WTC11 (cell line): Measurements from ENCODE around the gene TMEM225. TPM values are rescaled to one million over a fixed set of nuclear protein-coding genes. Genes with fewer than 3 reads are reported as not detected.

Source experiments
- ATAC-seq: fragments of 200-7000 bp; cut with Tn5 transposase; 2 replicates; pipeline ENCODE4 v1.10.0; 2021; ENCODE audit warnings: mild to moderate bottlenecking, moderate library complexity
- CTCF ChIA-PET: fragments of 300-600 bp; sonication (Branson Sonifier 250); formaldehyde crosslinking; loops from one replicate; lab custom pipeline; 2021; ENCODE audit warnings: antibody characterized with exemption; lab: Charles Lee
- POLR2A ChIA-PET: fragments of 350-600 bp; sonication (Branson Sonifier 250); formaldehyde crosslinking; loops from one replicate; lab custom pipeline; 2021; ENCODE audit warnings: antibody characterized with exemption; lab: Charles Lee
- DNase-seq: peaks from one replicate; pipeline ENCODE4 v3.0.0; 2021; ENCODE audit warnings: low spot score
- H3K27ac Mint-ChIP-seq: 2 replicates; pipeline ENCODE4 v1.8.0; 2021; ENCODE audit warnings: mixed read lengths
- H3K27me3 Mint-ChIP-seq: 2 replicates; pipeline ENCODE4 v1.8.0; 2021; ENCODE audit warnings: low read depth, mild to moderate bottlenecking, moderate library complexity, mixed read lengths
- H3K36me3 Mint-ChIP-seq: 2 replicates; pipeline ENCODE4 v1.8.0; 2021; ENCODE audit warnings: mixed read lengths
- H3K4me1 Mint-ChIP-seq: 2 replicates; pipeline ENCODE4 v1.8.0; 2022; ENCODE audit warnings: mixed read lengths
- H3K4me3 Mint-ChIP-seq: 2 replicates; pipeline ENCODE4 v1.8.0; 2021; ENCODE audit warnings: mild to moderate bottlenecking, moderate library complexity, mixed read lengths
- H3K9me3 Mint-ChIP-seq: 2 replicates; pipeline ENCODE4 v1.8.0; 2021; ENCODE audit warnings: mixed read lengths
- ARID4B ChIP-seq: sonication (generic); formaldehyde crosslinking; IDR thresholded peaks from 2 replicates; pipeline ENCODE4 v1.8.0; 2023; ENCODE audit warnings: missing genetic modification reagents, mild to moderate bottlenecking, borderline replicate concordance
- CBFB ChIP-seq: sonication (generic); formaldehyde crosslinking; IDR thresholded peaks from 2 replicates; pipeline ENCODE4 v1.8.1; 2022; ENCODE audit warnings: mild to moderate bottlenecking, low read depth, missing genetic modification reagents
- CREM ChIP-seq: sonication (generic); formaldehyde crosslinking; IDR thresholded peaks from 2 replicates; pipeline ENCODE4 v1.8.1; 2022; ENCODE audit warnings: mild to moderate bottlenecking, missing genetic modification reagents, moderate library complexity
- E2F1 ChIP-seq: sonication (generic); formaldehyde crosslinking; IDR thresholded peaks from 2 replicates; pipeline ENCODE4 v1.8.0; 2022; ENCODE audit warnings: mild to moderate bottlenecking, missing genetic modification reagents
- FOXP4 ChIP-seq: sonication (generic); formaldehyde crosslinking; IDR thresholded peaks from 2 replicates; pipeline ENCODE4 v1.8.0; 2022; ENCODE audit warnings: mild to moderate bottlenecking, missing genetic modification reagents
- GRHL2 ChIP-seq: fragments of 250-450 bp; sonication (Bioruptor Pico); IDR thresholded peaks from 2 replicates; pipeline ENCODE4 v1.8.0; 2022; ENCODE audit warnings: mild to moderate bottlenecking, moderate library complexity; ENCODE audit not compliant: insufficient replicate concordance, severe bottlenecking
- GTF2I ChIP-seq: fragments of 250-450 bp; sonication (Bioruptor Pico); conservative IDR thresholded peaks from 2 replicates; pipeline ENCODE4 v1.4.0; 2021; ENCODE audit warnings: mild to moderate bottlenecking
- JAZF1 ChIP-seq: fragments of 250-450 bp; sonication (Bioruptor Pico); IDR thresholded peaks from 2 replicates; pipeline ENCODE4 v1.9.0; 2021; ENCODE audit warnings: moderate library complexity, mild to moderate bottlenecking, inconsistent platforms
- NFYB ChIP-seq: sonication (generic); formaldehyde crosslinking; conservative IDR thresholded peaks from 2 replicates; pipeline ENCODE4 v1.8.0; 2022; ENCODE audit warnings: low read depth, missing genetic modification reagents
- NR1H2 ChIP-seq: sonication (generic); formaldehyde crosslinking; IDR thresholded peaks from 2 replicates; pipeline ENCODE4 v1.9.0; 2021; ENCODE audit warnings: mild to moderate bottlenecking, moderate library complexity, missing genetic modification reagents
- SMAD3 ChIP-seq: sonication (generic); formaldehyde crosslinking; IDR thresholded peaks from 2 replicates; pipeline ENCODE4 v1.8.0; 2022; ENCODE audit warnings: missing genetic modification reagents, mild to moderate bottlenecking, borderline replicate concordance
- SMAD4 ChIP-seq: sonication (generic); formaldehyde crosslinking; IDR thresholded peaks from 2 replicates; pipeline ENCODE4 v1.8.0; 2022; ENCODE audit warnings: mild to moderate bottlenecking, missing genetic modification reagents
- USF2 ChIP-seq: sonication (generic); formaldehyde crosslinking; IDR thresholded peaks from 2 replicates; pipeline ENCODE4 v1.8.1; 2023; ENCODE audit warnings: mild to moderate bottlenecking, missing genetic modification reagents, moderate library complexity
- ZSCAN18 ChIP-seq: fragments of 250-450 bp; sonication (Bioruptor Pico); IDR thresholded peaks from 2 replicates; pipeline ENCODE4 v2.1.2; 2022; ENCODE audit warnings: mild to moderate bottlenecking, moderate library complexity
- total RNA-seq: library from RNA; stranded (reverse); gene quantifications from 3 replicates; pipeline ENCODE4 v1.2.3, GENCODE V29; 2021

TMEM225 gene
- total RNA-seq, 1 experiment from 2014 or later, result not detected

- Mint-ChIP-seq H3K4me3 (no peak overlapping the region), H3K27me3 (no peaks in the 10 kb centered on the region), H3K36me3 (no peaks in the 10 kb centered on the region), H3K27ac (no peak overlapping the region), H3K4me1 (no peaks in the 10 kb centered on the region), H3K9me3 (peaks cover 5% of the 10 kb centered on the region; the same call in 1 of the 2 replicates)
- no peak for ATAC-seq
- TF ChIP-seq JAZF1 (CRISPR knock-in tag) (no peak), USF2 (no peak)
- CTCF ChIA-PET, result no interaction called here
- POLR2A ChIA-PET, result no interaction called here
- no peak for DNase-seq
These were observed 38.6 kb upstream of the TMEM225 start for GRCh38 chr11:123924027-123924426.

- POLR2A ChIA-PET, result no interaction called here
- Mint-ChIP-seq H3K4me3 (no peak overlapping the region), H3K36me3 (no peaks in the 10 kb centered on the region), H3K27ac (no peak overlapping the region)
- TF ChIP-seq JAZF1 (CRISPR knock-in tag) (no peak), GRHL2 (CRISPR knock-in tag) (no peak), NFYB (CRISPR knock-in tag) (no peak), SMAD4 (CRISPR knock-in tag) (no peak), GTF2I (CRISPR knock-in tag) (no peak), SMAD3 (CRISPR knock-in tag) (no peak), ZSCAN18 (CRISPR knock-in tag) (no peak), CBFB (CRISPR knock-in tag) (no peak), CREM (CRISPR knock-in tag) (no peak), E2F1 (CRISPR knock-in tag) (no peak), FOXP4 (CRISPR knock-in tag) (no peak), ARID4B (CRISPR knock-in tag) (no peak), NR1H2 (no peak)
- TF ChIP-seq, all 79 proteins: peak for 0
- Mint-ChIP-seq H3K27me3 (no peaks in the 10 kb centered on the region), H3K4me1 (no peaks in the 10 kb centered on the region), H3K9me3 (peaks cover 5% of the 10 kb centered on the region; the same call in 1 of the 2 replicates)
- ATAC-seq, result no peak
- no peak for DNase-seq
- CTCF ChIA-PET, result no interaction called here
These were observed 35.5 kb upstream of the TMEM225 start for GRCh38 chr11:123920943-123921342.
